ENCODE results near the gene HSPB2. TPM values are rescaled to one million over a fixed set of nuclear protein-coding genes. Genes with fewer than 3 reads are reported as not detected.

Gene HSPB2
- total RNA-seq, 1 experiment from 2014 or later: 0.33 TPM

- H3K4me1 Mint-ChIP-seq: peaks cover 32% of the 10 kb centered on the region
- no peaks in the 10 kb centered on the region for H3K27me3 Mint-ChIP-seq (ENCODE audit: low read depth)
- ChIA-PET CTCF (interaction anchor here (0.6 to 7.7 kb wide), 11 partner anchors 12 to 85 kb away, joined by 3 to 53 read pairs (median 4); partner anchors contain the start of genes C11orf52 and DIXDC1), POLR2A (interaction anchor here (0.8 to 1.5 kb wide), 2 partner anchors 21 to 24 kb away, joined by 3 read pairs; partner anchors contain the start of gene DIXDC1)
- peaks cover 16% of the 10 kb centered on the region for H3K36me3 Mint-ChIP-seq
- no peak for TF ChIP-seq MXD4 (CRISPR knock-in tag; IDR thresholded peaks at IDR 0.05; ENCODE audit: borderline replicate concordance)
- no peak for TF ChIP-seq MLX (CRISPR knock-in tag; IDR thresholded peaks at IDR 0.05)
- no peak for TF ChIP-seq ZNF121 (CRISPR knock-in tag; IDR thresholded peaks at IDR 0.05)
- no peak for TF ChIP-seq TEAD4 (CRISPR knock-in tag; IDR thresholded peaks at IDR 0.05)
- no peak for TF ChIP-seq TEAD1 (CRISPR knock-in tag; IDR thresholded peaks at IDR 0.05)
- TF ChIP-seq ZNF263 (CRISPR knock-in tag; IDR thresholded peaks at IDR 0.05; ENCODE audit: low read depth): no peak
- no peak for TF ChIP-seq SOX15 (CRISPR knock-in tag; IDR thresholded peaks at IDR 0.05)
- TF ChIP-seq IRF2 (CRISPR knock-in tag; IDR thresholded peaks at IDR 0.05; ENCODE audit: borderline replicate concordance, low read depth): no peak
- TF ChIP-seq ZNF423 (CRISPR knock-in tag; IDR thresholded peaks at IDR 0.05): no peak
- TF ChIP-seq ATF2 (CRISPR knock-in tag; IDR thresholded peaks at IDR 0.05; ENCODE audit: borderline replicate concordance, low read depth): no peak
- no peak for TF ChIP-seq ZNF219 (CRISPR knock-in tag; IDR thresholded peaks at IDR 0.05; ENCODE audit: borderline replicate concordance)
- TF ChIP-seq ZNF281 (CRISPR knock-in tag; IDR thresholded peaks at IDR 0.05): no peak
- no peak for TF ChIP-seq NFATC4 (CRISPR knock-in tag; IDR thresholded peaks at IDR 0.05)
- no peak for TF ChIP-seq ZSCAN18 (CRISPR knock-in tag; IDR thresholded peaks at IDR 0.05)
- TF ChIP-seq ZMAT4 (CRISPR knock-in tag; IDR thresholded peaks at IDR 0.05): no peak
- no peak for TF ChIP-seq CBFB (CRISPR knock-in tag; IDR thresholded peaks at IDR 0.05; ENCODE audit: low read depth)
- TF ChIP-seq JUN (CRISPR knock-in tag; IDR thresholded peaks at IDR 0.05): no peak
- peak overlapping the region; percentile 39; the same call in 1 of the 2 replicates for H3K4me3 Mint-ChIP-seq
- DNase-seq (ENCODE audit: low spot score): no peak
- no peak for ATAC-seq
- H3K9me3 Mint-ChIP-seq: peaks cover 7% of the 10 kb centered on the region
- peak overlapping the region; percentile 11 for H3K27ac Mint-ChIP-seq
Observed at GRCh38 chr11:111961389-111962300, 49.1 kb downstream of the HSPB2 start.

Other genes with a start within 250 kb of the HSPB2 start
- 74.5 to 87.7 TPM (median 75.2 TPM) in 3 replicates for gene PPP2R1B, start 146.3 kb upstream of the HSPB2 start, total RNA-seq (2021)
- gene ALG9, start 41.2 kb upstream of the HSPB2 start, total RNA-seq (2021): 19.7 to 20.9 TPM (median 20.6 TPM) in 3 replicates
- gene FDXACB1, start 33.6 kb upstream of the HSPB2 start, total RNA-seq (2021): 1.9 to 2.5 TPM (median 2.2 TPM) in 3 replicates
- gene CFAP68, start 33.2 kb upstream of the HSPB2 start, total RNA-seq (2021): 18.7 to 22.6 TPM (median 20.4 TPM) in 3 replicates
- gene CRYAB, start 964 bp upstream of the HSPB2 start, total RNA-seq (2021): 1.3 to 2.1 TPM (median 1.4 TPM) in 3 replicates
- gene C11orf52, start 6.2 kb downstream of the HSPB2 start, total RNA-seq (2021): 2.1 to 4.2 TPM (median 3.0 TPM) in 3 replicates
- 12.6 to 14.6 TPM (median 13.5 TPM) in 3 replicates for gene DIXDC1, start 24.6 kb downstream of the HSPB2 start, total RNA-seq (2021)
- 55.7 to 60.4 TPM (median 56.6 TPM) in 3 replicates for gene DLAT, start 112.7 kb downstream of the HSPB2 start, total RNA-seq (2021)
- gene PIH1D2, start 161.3 kb downstream of the HSPB2 start, total RNA-seq (2021): 0.71 to 0.85 TPM (median 0.71 TPM) in 3 replicates
- gene NKAPD1, start 161.6 kb downstream of the HSPB2 start, total RNA-seq (2021): 15.3 to 17.1 TPM (median 15.6 TPM) in 3 replicates
- gene TIMM8B, start 174.0 kb downstream of the HSPB2 start, total RNA-seq (2021): 67.9 to 88.2 TPM (median 74.4 TPM) in 3 replicates
- gene SDHD, start 174.1 kb downstream of the HSPB2 start, total RNA-seq (2021): 94.3 to 105 TPM (median 98.9 TPM) in 3 replicates

Measured in WTC11 (cell line).